ENCODE data around the gene RPL22L1.

The RPL22L1 gene

DNA sequence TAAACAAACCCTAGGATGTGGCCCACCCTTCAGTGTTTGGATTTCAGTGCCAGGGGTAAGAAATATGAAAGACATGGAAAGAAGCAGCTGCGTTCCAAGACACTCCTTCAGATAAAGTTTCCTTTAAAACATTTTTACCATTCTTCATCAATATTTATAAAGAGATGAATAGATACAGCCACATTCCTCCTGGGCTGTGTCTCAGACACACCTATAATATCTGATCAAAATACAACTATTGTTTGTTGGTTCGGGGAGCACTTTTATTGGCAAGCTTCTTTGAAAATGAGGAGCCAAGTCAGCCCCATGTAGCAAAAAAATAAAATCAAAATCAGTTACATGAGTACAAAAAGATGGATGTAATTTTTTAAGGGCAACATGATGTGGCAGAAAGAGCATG is 53.2 kb downstream of the RPL22L1 start:
- H3K4me1 ChIP-seq (ENCODE audit: control insufficient read depth, insufficient read depth, low read length) = no peaks in the 10 kb centered on the region
- H3K4me3 ChIP-seq (ENCODE audit: low read depth, low read length) = no peak overlapping the region
- TF ChIP-seq ZNF2 (tag by site-specific recombination; IDR thresholded peaks at IDR 0.05) (no peak), ZNF664 (tag by site-specific recombination; IDR thresholded peaks at IDR 0.05) (no peak), ZNF391 (tag by site-specific recombination; IDR thresholded peaks at IDR 0.05; ENCODE audit: borderline replicate concordance, low read depth) (no peak)
- H3K9me3 ChIP-seq (ENCODE audit: control insufficient read depth, insufficient read depth, low read depth, low read length) = no peaks in the 10 kb centered on the region
- H3K36me3 ChIP-seq (ENCODE audit: control insufficient read depth in 2 of 2, insufficient read depth in 1 of 2, low read length in 2 of 2) = no peaks in the 10 kb centered on the region
- ChIA-PET CTCF (interaction anchor here (0.7 to 9.5 kb wide), 2 partner anchors 402 to 910 kb away, joined by 4 to 202 read pairs; partner anchors contain the start of gene CLDN11), POLR2A (no interaction called here)
- no peak overlapping the region for H3K27ac ChIP-seq (ENCODE audit: extremely low read depth, low read depth, low read length)

DNA sequence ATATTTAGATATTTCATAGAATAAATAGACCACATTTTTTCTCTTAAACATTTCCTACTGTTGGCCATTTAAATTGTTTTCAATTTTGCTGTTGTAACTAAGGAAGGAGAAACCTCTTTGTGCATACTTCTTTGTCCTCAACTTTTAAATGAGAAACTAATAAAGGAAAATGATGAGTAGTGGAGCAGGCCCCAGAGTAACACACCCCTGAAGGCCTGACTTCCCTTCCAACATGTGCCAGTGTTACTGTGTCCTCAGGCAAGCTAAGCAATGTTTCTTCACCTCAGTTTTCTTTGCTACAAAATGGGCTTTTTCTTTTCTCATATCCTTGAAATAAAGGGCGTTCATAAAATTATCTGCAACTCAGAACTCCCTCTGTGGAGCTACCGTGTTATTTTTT is 53.7 kb downstream of the RPL22L1 start:
- Histone ChIP-seq H3K36me3 (ENCODE audit: control insufficient read depth in 2 of 2, insufficient read depth in 1 of 2, low read length in 2 of 2) (no peaks in the 10 kb centered on the region), H3K27ac (ENCODE audit: extremely low read depth, low read depth, low read length) (no peak overlapping the region), H3K4me3 (ENCODE audit: low read depth, low read length) (no peak overlapping the region), H3K4me1 (ENCODE audit: control insufficient read depth, insufficient read depth, low read length) (no peaks in the 10 kb centered on the region), H3K9me3 (ENCODE audit: control insufficient read depth, insufficient read depth, low read depth, low read length) (no peaks in the 10 kb centered on the region)
- TF ChIP-seq ZNF664 (tag by site-specific recombination; IDR thresholded peaks at IDR 0.05) (peak; percentile 71), ZNF16 (tag by site-specific recombination; IDR thresholded peaks at IDR 0.05; ENCODE audit: low read depth) (no peak), ZNF169 (tag by site-specific recombination; IDR thresholded peaks at IDR 0.05) (no peak)
- TF ChIP-seq, protein P1, sequence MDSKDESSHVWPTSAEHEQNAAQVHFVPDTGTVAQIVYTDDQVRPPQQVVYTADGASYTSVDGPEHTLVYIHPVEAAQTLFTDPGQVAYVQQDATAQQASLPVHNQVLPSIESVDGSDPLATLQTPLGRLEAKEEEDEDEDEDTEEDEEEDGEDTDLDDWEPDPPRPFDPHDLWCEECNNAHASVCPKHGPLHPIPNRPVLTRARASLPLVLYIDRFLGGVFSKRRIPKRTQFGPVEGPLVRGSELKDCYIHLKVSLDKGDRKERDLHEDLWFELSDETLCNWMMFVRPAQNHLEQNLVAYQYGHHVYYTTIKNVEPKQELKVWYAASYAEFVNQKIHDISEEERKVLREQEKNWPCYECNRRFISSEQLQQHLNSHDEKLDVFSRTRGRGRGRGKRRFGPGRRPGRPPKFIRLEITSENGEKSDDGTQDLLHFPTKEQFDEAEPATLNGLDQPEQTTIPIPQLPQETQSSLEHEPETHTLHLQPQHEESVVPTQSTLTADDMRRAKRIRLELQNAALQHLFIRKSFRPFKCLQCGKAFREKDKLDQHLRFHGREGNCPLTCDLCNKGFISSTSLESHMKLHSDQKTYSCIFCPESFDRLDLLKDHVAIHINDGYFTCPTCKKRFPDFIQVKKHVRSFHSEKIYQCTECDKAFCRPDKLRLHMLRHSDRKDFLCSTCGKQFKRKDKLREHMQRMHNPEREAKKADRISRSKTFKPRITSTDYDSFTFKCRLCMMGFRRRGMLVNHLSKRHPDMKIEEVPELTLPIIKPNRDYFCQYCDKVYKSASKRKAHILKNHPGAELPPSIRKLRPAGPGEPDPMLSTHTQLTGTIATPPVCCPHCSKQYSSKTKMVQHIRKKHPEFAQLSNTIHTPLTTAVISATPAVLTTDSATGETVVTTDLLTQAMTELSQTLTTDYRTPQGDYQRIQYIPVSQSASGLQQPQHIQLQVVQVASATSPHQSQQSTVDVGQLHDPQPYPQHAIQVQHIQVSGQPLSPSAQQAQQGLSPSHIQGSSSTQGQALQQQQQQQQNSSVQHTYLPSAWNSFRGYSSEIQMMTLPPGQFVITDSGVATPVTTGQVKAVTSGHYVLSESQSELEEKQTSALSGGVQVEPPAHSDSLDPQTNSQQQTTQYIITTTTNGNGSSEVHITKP (tag by site-specific recombination; IDR thresholded peaks at IDR 0.05) = no peak
- ChIA-PET CTCF (interaction anchor here (0.7 to 9.5 kb wide), 2 partner anchors 401 to 909 kb away, joined by 4 to 202 read pairs; partner anchors contain the start of gene CLDN11), POLR2A (no interaction called here)

DNA sequence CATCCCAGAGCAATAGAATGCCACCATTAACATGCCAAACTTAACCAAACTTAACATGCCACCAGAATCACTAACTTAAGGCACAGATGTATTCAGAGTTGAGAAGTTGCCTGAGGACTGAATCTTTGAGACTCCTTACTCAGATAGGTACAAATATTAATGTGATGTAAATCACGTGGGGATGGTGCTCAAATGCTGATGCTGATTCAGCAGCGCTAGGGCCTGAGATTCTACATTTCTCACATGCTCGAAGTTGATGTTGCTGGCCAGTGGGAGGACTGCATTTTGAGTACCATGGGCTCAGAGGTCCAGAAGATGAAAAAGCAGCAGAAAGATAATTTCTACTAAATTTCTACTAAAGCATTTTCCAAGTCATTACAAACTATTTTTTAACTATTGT is 54.1 kb downstream of the RPL22L1 start:
- H3K9me3 ChIP-seq (ENCODE audit: control insufficient read depth, insufficient read depth, low read depth, low read length) = no peaks in the 10 kb centered on the region
- no peak overlapping the region for H3K4me3 ChIP-seq (ENCODE audit: low read depth, low read length)
- TF ChIP-seq ZSCAN23 (tag by site-specific recombination; IDR thresholded peaks at IDR 0.05) = no peak
- H3K36me3 ChIP-seq (ENCODE audit: control insufficient read depth in 2 of 2, insufficient read depth in 1 of 2, low read length in 2 of 2) = no peaks in the 10 kb centered on the region
- no peaks in the 10 kb centered on the region for H3K4me1 ChIP-seq (ENCODE audit: control insufficient read depth, insufficient read depth, low read length)
- no peak overlapping the region for H3K27ac ChIP-seq (ENCODE audit: extremely low read depth, low read depth, low read length)
- POLR2A ChIA-PET = interaction anchor here (1.3 kb wide), 1 partner anchor 54 kb away, joined by 8 read pairs; the partner anchor contains the start of gene RPL22L1
- CTCF ChIA-PET = interaction anchor here (1.2 to 9.5 kb wide), 2 partner anchors 80 to 401 kb away, joined by 5 to 202 read pairs; partner anchors contain the start of gene CLDN11

DNA sequence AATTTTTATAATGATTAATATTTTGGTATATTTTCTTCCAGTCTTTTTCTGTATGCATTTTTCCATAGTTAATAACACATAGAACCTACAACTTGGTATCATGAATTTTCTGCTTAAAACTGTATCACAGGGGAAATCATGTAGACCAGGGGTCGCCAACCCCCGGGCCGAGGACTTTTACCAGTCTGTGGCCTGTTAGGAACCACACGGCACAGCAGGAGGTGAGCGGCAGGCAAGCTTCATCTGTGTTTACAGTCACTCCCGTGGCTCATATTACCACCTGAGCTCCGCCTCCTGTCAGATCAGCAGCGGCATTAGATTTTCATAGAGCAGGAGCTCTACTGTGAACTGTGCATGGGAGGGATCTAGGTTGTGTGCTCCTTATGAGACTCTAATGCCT is 54.7 kb downstream of the RPL22L1 start:
- Histone ChIP-seq H3K9me3 (ENCODE audit: control insufficient read depth, insufficient read depth, low read depth, low read length) (no peaks in the 10 kb centered on the region), H3K36me3 (ENCODE audit: control insufficient read depth in 2 of 2, insufficient read depth in 1 of 2, low read length in 2 of 2) (no peaks in the 10 kb centered on the region), H3K4me1 (ENCODE audit: control insufficient read depth, insufficient read depth, low read length) (no peaks in the 10 kb centered on the region), H3K4me3 (ENCODE audit: low read depth, low read length) (no peak overlapping the region), H3K27ac (ENCODE audit: extremely low read depth, low read depth, low read length) (no peak overlapping the region)
- POLR2A ChIA-PET = interaction anchor here (0.6 to 1.3 kb wide), 2 partner anchors 12 to 55 kb away, joined by 3 to 8 read pairs; partner anchors contain the start of gene RPL22L1
- CTCF ChIA-PET = interaction anchor here (0.8 to 9.5 kb wide), 3 partner anchors 33 to 400 kb away, joined by 3 to 202 read pairs (median 5); partner anchors contain the start of gene CLDN11
- TF ChIP-seq ZNF843 (tag by site-specific recombination; IDR thresholded peaks at IDR 0.05) = 0 out of 2 replicates have a peak, but pooled peaks have one; percentile 16
- no peak for TF ChIP-seq ZNF792 (tag by site-specific recombination; IDR thresholded peaks at IDR 0.05)
- TF ChIP-seq, protein P2, sequence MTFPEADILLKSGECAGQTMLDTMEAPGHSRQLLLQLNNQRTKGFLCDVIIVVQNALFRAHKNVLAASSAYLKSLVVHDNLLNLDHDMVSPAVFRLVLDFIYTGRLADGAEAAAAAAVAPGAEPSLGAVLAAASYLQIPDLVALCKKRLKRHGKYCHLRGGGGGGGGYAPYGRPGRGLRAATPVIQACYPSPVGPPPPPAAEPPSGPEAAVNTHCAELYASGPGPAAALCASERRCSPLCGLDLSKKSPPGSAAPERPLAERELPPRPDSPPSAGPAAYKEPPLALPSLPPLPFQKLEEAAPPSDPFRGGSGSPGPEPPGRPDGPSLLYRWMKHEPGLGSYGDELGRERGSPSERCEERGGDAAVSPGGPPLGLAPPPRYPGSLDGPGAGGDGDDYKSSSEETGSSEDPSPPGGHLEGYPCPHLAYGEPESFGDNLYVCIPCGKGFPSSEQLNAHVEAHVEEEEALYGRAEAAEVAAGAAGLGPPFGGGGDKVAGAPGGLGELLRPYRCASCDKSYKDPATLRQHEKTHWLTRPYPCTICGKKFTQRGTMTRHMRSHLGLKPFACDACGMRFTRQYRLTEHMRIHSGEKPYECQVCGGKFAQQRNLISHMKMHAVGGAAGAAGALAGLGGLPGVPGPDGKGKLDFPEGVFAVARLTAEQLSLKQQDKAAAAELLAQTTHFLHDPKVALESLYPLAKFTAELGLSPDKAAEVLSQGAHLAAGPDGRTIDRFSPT (tag by site-specific recombination; IDR thresholded peaks at IDR 0.05) = peak; percentile 67
- TF ChIP-seq, protein P3, sequence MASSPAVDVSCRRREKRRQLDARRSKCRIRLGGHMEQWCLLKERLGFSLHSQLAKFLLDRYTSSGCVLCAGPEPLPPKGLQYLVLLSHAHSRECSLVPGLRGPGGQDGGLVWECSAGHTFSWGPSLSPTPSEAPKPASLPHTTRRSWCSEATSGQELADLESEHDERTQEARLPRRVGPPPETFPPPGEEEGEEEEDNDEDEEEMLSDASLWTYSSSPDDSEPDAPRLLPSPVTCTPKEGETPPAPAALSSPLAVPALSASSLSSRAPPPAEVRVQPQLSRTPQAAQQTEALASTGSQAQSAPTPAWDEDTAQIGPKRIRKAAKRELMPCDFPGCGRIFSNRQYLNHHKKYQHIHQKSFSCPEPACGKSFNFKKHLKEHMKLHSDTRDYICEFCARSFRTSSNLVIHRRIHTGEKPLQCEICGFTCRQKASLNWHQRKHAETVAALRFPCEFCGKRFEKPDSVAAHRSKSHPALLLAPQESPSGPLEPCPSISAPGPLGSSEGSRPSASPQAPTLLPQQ (tag by site-specific recombination; IDR thresholded peaks at IDR 0.05) = no peak
- TF ChIP-seq GLI2 (tag by site-specific recombination; IDR thresholded peaks at IDR 0.05; ENCODE audit: borderline replicate concordance, low read depth) = no peak
- no peak for TF ChIP-seq ZNF623 (tag by site-specific recombination; IDR thresholded peaks at IDR 0.05)
- TF ChIP-seq, protein P4, sequence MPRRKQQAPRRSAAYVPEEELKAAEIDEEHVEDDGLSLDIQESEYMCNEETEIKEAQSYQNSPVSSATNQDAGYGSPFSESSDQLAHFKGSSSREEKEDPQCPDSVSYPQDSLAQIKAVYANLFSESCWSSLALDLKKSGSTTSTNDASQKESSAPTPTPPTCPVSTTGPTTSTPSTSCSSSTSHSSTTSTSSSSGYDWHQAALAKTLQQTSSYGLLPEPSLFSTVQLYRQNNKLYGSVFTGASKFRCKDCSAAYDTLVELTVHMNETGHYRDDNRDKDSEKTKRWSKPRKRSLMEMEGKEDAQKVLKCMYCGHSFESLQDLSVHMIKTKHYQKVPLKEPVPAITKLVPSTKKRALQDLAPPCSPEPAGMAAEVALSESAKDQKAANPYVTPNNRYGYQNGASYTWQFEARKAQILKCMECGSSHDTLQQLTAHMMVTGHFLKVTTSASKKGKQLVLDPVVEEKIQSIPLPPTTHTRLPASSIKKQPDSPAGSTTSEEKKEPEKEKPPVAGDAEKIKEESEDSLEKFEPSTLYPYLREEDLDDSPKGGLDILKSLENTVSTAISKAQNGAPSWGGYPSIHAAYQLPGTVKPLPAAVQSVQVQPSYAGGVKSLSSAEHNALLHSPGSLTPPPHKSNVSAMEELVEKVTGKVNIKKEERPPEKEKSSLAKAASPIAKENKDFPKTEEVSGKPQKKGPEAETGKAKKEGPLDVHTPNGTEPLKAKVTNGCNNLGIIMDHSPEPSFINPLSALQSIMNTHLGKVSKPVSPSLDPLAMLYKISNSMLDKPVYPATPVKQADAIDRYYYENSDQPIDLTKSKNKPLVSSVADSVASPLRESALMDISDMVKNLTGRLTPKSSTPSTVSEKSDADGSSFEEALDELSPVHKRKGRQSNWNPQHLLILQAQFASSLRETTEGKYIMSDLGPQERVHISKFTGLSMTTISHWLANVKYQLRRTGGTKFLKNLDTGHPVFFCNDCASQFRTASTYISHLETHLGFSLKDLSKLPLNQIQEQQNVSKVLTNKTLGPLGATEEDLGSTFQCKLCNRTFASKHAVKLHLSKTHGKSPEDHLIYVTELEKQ (tag by site-specific recombination; IDR thresholded peaks at IDR 0.05; ENCODE audit: borderline replicate concordance) = no peak; the same call in 1 of the 2 replicates
- TF ChIP-seq ZNF274 (IDR thresholded peaks at IDR 0.05; ENCODE audit: low read length) = no peak
- TF ChIP-seq ZNF274 (tag by site-specific recombination; IDR thresholded peaks at IDR 0.05; ENCODE audit: borderline replicate concordance) = no peak
